Testis (tissue), 2 donors: ENCODE results near the gene VWF.
"Not testable (repeated sequence)": the region's sequence is repeated elsewhere in the genome, so short reads cannot be mapped to it uniquely, and the experiment has no call there.

Experiments used
- CTCF ChIP-seq, 3 experiments: fragments of 450-650 bp in 2 of 3; fragments of 200-600 bp in 1 of 3; sonication (generic) in 1 of 3; IDR thresholded peaks; one replicate each; pipeline ENCODE4 v1.5.1; 2016 to 2019; ENCODE audit warnings: antibody characterized with exemption in 3 of 3, mild to moderate bottlenecking in 2 of 3, moderate library complexity in 1 of 3
- POLR2A ChIP-seq: fragments of 450-650 bp; IDR thresholded peaks from one replicate; pipeline ENCODE4 v1.6.1; 2017; ENCODE audit warnings: antibody characterized with exemption, mild to moderate bottlenecking, moderate library complexity

GRCh38 chr12:6141731-6142367, 17.4 kb upstream of the VWF start:
- TF ChIP-seq CTCF (IDR thresholded peaks at IDR 0.05); POLR2A: not testable (repeated sequence)
